Measurements from ENCODE around the gene AJAP1. TPM values are rescaled to one million over a fixed set of nuclear protein-coding genes. Genes with fewer than 3 reads are reported as not detected.

Gene AJAP1
- total RNA-seq, 1 experiment from 2014 or later, result not detected

- Histone ChIP-seq H3K9me2 (ENCODE audit: insufficient read depth) (no peaks in the 10 kb centered on the region), H3K4me2 (ENCODE audit: low read length) (no peak overlapping the region), H3K27ac (ENCODE audit: low read depth, low read length) (no peak overlapping the region), H3K79me2 (ENCODE audit: insufficient read depth, low read length) (no peaks in the 10 kb centered on the region), H2AFZ (ENCODE audit: low read depth, low read length, poor library complexity, severe bottlenecking) (no peak overlapping the region), H3K4me3 (replicated peaks in 1 of 2; ENCODE audit: low read depth in 1 of 2, low read length in 2 of 2) (no peak overlapping the region), H3K9me3 (ENCODE audit: control insufficient read depth in 1 of 2, insufficient read depth in 1 of 2, low read depth in 1 of 2, low read length in 2 of 2) (peaks cover 3 to 4% of the 10 kb centered on the region in 2 experiments; a peak in 1 of 4 replicates), H3K9ac (ENCODE audit: low read length) (no peak overlapping the region), H4K20me1 (ENCODE audit: insufficient read depth) (no peaks in the 10 kb centered on the region), H3K4me1 (ENCODE audit: control insufficient read depth in 1 of 2, insufficient read depth in 2 of 2, low read length in 2 of 2) (no peaks in the 10 kb centered on the region), H3K36me3 (ENCODE audit: control insufficient read depth in 1 of 2, insufficient read depth in 2 of 2, low read length in 2 of 2) (no peaks in the 10 kb centered on the region), H3K27me3 (ENCODE audit: insufficient read depth, low read length) (no peaks in the 10 kb centered on the region)
- intact Hi-C loops (cut with micrococcal nuclease), result no loop called here
- CTCF ChIA-PET, result no interaction called here
- POLR2A ChIA-PET, result no interaction called here
- no TSS peak for BruUV-seq (replicated peaks)
- TF ChIP-seq FOSL1 (IDR thresholded peaks at IDR 0.05; ENCODE audit: low read depth), result no peak
- RAD21 ChIA-PET (ENCODE audit: low non-redundant PET in 1 of 2, low total read pairs in 2 of 2, uncharacterized antibody in 2 of 2, unreplicated experiment in 2 of 2), result no interaction called here
- DNase-seq (ENCODE audit: low read depth, low spot score), result no peak
- ATAC-seq, result no peak
Measured at GRCh38 chr1:4677608-4678007, 23.2 kb downstream of the AJAP1 start.

GRCh38 chr1:4678066-4678717, 23.8 kb downstream of the AJAP1 start:
- Histone ChIP-seq H3K4me2 (ENCODE audit: low read length) (no peak overlapping the region), H2AFZ (ENCODE audit: low read depth, low read length, poor library complexity, severe bottlenecking) (no peak overlapping the region), H3K4me1 (ENCODE audit: control insufficient read depth in 1 of 2, insufficient read depth in 2 of 2, low read length in 2 of 2) (no peaks in the 10 kb centered on the region), H3K79me2 (ENCODE audit: insufficient read depth, low read length) (no peaks in the 10 kb centered on the region), H3K9me2 (ENCODE audit: insufficient read depth) (no peaks in the 10 kb centered on the region), H3K27me3 (ENCODE audit: insufficient read depth, low read length) (no peaks in the 10 kb centered on the region), H4K20me1 (ENCODE audit: insufficient read depth) (no peaks in the 10 kb centered on the region), H3K36me3 (ENCODE audit: control insufficient read depth in 1 of 2, insufficient read depth in 2 of 2, low read length in 2 of 2) (no peaks in the 10 kb centered on the region), H3K4me3 (replicated peaks in 1 of 2; ENCODE audit: low read depth in 1 of 2, low read length in 2 of 2) (no peak overlapping the region), H3K9me3 (ENCODE audit: control insufficient read depth in 1 of 2, insufficient read depth in 1 of 2, low read depth in 1 of 2, low read length in 2 of 2) (peaks cover 3 to 4% of the 10 kb centered on the region in 2 experiments; a peak in 1 of 4 replicates), H3K27ac (ENCODE audit: low read depth, low read length) (no peak overlapping the region), H3K9ac (ENCODE audit: low read length) (no peak overlapping the region)
- intact Hi-C loops (cut with micrococcal nuclease), result no loop called here
- no TSS peak for BruUV-seq (replicated peaks)
- ChIA-PET CTCF (no interaction called here), RAD21 (ENCODE audit: low non-redundant PET in 1 of 2, low total read pairs in 2 of 2, uncharacterized antibody in 2 of 2, unreplicated experiment in 2 of 2) (no interaction called here), POLR2A (no interaction called here)
- DNase-seq (ENCODE audit: low read depth, low spot score) (no peak), ATAC-seq (no peak)
- no peak for TF ChIP-seq EGR1 (IDR thresholded peaks at IDR 0.05; ENCODE audit: low read depth)
- TF ChIP-seq ZBTB33 (IDR thresholded peaks at IDR 0.05; ENCODE audit: extremely low read depth, insufficient replicate concordance, low read length), result no peak
- no peak for TF ChIP-seq ATF3 (IDR thresholded peaks at IDR 0.05)
- TF ChIP-seq POLR2A (IDR thresholded peaks at IDR 0.05; ENCODE audit: borderline replicate concordance, extremely low read depth, insufficient read depth, insufficient read length), result no peak
- TF ChIP-seq CTCF (IDR thresholded peaks at IDR 0.05 in 2 of 3, conservative IDR thresholded peaks at IDR 0.05 in 1 of 3; ENCODE audit: borderline replicate concordance in 1 of 3, insufficient read depth in 1 of 3, low read depth in 2 of 3, low read length in 2 of 3), result no peak
- no peak for TF ChIP-seq ELF1 (IDR thresholded peaks at IDR 0.05; ENCODE audit: borderline replicate concordance, low read depth)
- no peak for TF ChIP-seq REST (IDR thresholded peaks at IDR 0.05; ENCODE audit: low read depth)
- no peak for TF ChIP-seq SIN3A (IDR thresholded peaks at IDR 0.05; ENCODE audit: low read depth)
- TF ChIP-seq ZFX (IDR thresholded peaks at IDR 0.05), result no peak
- no peak for TF ChIP-seq JUND (IDR thresholded peaks at IDR 0.05)
- no peak for TF ChIP-seq YY1 (IDR thresholded peaks at IDR 0.05; ENCODE audit: extremely low read depth, insufficient replicate concordance, low read depth, low read length)
- no peak for TF ChIP-seq EZH2 (IDR thresholded peaks at IDR 0.05)

Data from HCT116 (cell line).